T-cell (primary cell): ENCODE results near the gene INPP4B. TPM values are rescaled to one million over a fixed set of nuclear protein-coding genes. Genes with fewer than 3 reads are reported as not detected.

Experiments
- ATAC-seq, 4 experiments: fragments of 200-7000 bp in 3 of 4; fragments of 150-1000 bp in 1 of 4; cut with Tn5 transposase; replicated peaks in 1 of 4; 1 replicate in 3 of 4; 2 replicates in 1 of 4; pipeline ENCODE4 v1.10.0; 2021; ENCODE audit warnings: moderate library complexity in 3 of 4, mild to moderate bottlenecking in 2 of 4, moderate number of reproducible peaks in 1 of 4
- CTCF ChIA-PET, 2 donors: fragments of 300-600 bp; sonication (Branson Sonifier 250); formaldehyde crosslinking; loops; one replicate each; lab custom pipeline; 2022; ENCODE audit warnings: antibody characterized with exemption in 2 of 2; lab: Charles Lee
- POLR2A ChIA-PET, 2 donors: fragments of 300-600 bp; sonication (Branson Sonifier 250); formaldehyde crosslinking; loops; one replicate each; lab custom pipeline; 2022; ENCODE audit warnings: antibody characterized with exemption in 2 of 2; lab: Charles Lee
- DNase-seq, 35 experiments: peaks; one replicate each; pipeline versions ENCODE4 v3.0.0 to v3.0.0-alpha.2; 2013 to 2023
- H3K27ac ChIP-seq: one replicate; pipeline ENCODE4 v1.5.1; 2013; ENCODE audit warnings: low read length
- H3K27me3 ChIP-seq, 2 experiments: replicated peaks in 1 of 2; 1 replicate in 1 of 2; 2 replicates in 1 of 2; pipeline versions ENCODE4 v1.6.1 to v1.7.0; 2013; ENCODE audit warnings: low read length in 1 of 2, mixed read lengths in 1 of 2; ENCODE audit not compliant: control insufficient read depth in 2 of 2, insufficient read depth in 2 of 2; ENCODE audit errors: extremely low read depth in 1 of 2
- H3K36me3 ChIP-seq, 2 donors: 1 replicate in 1 of 2; 2 replicates in 1 of 2; pipeline versions ENCODE4 v1.6.1 to v1.7.0; 2013; ENCODE audit warnings: low read length in 1 of 2; ENCODE audit not compliant: control insufficient read depth in 2 of 2, insufficient read depth in 1 of 2; ENCODE audit errors: extremely low read depth in 1 of 2
- H3K4me1 ChIP-seq, 2 experiments: 1 replicate in 1 of 2; 2 replicates in 1 of 2; pipeline versions ENCODE4 v1.6.1 to v1.7.0; 2013; ENCODE audit warnings: low read length in 2 of 2, mixed read lengths in 1 of 2; ENCODE audit not compliant: insufficient read depth in 2 of 2, control insufficient read depth in 1 of 2; ENCODE audit errors: extremely low read depth in 1 of 2
- H3K4me3 ChIP-seq, 2 donors: 1 replicate in 1 of 2; 2 replicates in 1 of 2; pipeline versions ENCODE4 v1.5.1 to v1.7.0; 2013; ENCODE audit warnings: mild to moderate bottlenecking in 2 of 2, low read length in 1 of 2, moderate library complexity in 1 of 2; ENCODE audit not compliant: control insufficient read depth in 1 of 2; ENCODE audit errors: extremely low read depth in 1 of 2
- H3K9me3 ChIP-seq: 2 replicates; pipeline ENCODE4 v1.7.0; 2013
- H3K27ac Mint-ChIP-seq, 2 donors: one replicate each; pipeline ENCODE4 v1.8.0; 2020 to 2021; ENCODE audit warnings: mild to moderate bottlenecking in 2 of 2, mixed read lengths in 2 of 2
- H3K27me3 Mint-ChIP-seq, 2 donors: one replicate each; pipeline ENCODE4 v1.8.0; 2021 to 2022; ENCODE audit warnings: mixed read lengths in 2 of 2
- H3K36me3 Mint-ChIP-seq: one replicate; pipeline ENCODE4 v1.8.0; 2021; ENCODE audit warnings: mixed read lengths
- H3K4me1 Mint-ChIP-seq, 3 donors: one replicate each; pipeline ENCODE4 v1.8.0; 2020 to 2022; ENCODE audit warnings: mixed read lengths in 3 of 3, mild to moderate bottlenecking in 1 of 3
- H3K4me3 Mint-ChIP-seq, 3 donors: one replicate each; pipeline ENCODE4 v1.8.0; 2020 to 2022; ENCODE audit warnings: mild to moderate bottlenecking in 3 of 3, mixed read lengths in 3 of 3, moderate library complexity in 3 of 3
- H3K9me3 Mint-ChIP-seq, 3 donors: one replicate each; pipeline ENCODE4 v1.8.0; 2020 to 2022; ENCODE audit warnings: mixed read lengths in 3 of 3
- WGBS: methylation state at CpG from one replicate; pipeline ENCODE4 v1.1.5; 2013; ENCODE audit warnings: missing lambda C conversion rate; ENCODE audit not compliant: insufficient coverage; 5-methylcytosine and 5-hydroxymethylcytosine counted together
- total RNA-seq, 35 experiments: library from RNA in 6 of 35; stranded (reverse) in 6 of 35; fragments of 120-200 nt in 1 of 35; gene quantifications; one replicate each; pipeline versions ENCODE4 v1.2.1 to v1.2.4 and lab custom pipeline; 2013 to 2026

Gene INPP4B
- total RNA-seq, 5 donors from 2014 or later (not counting 1 experiment from before 2014, with no cell fraction given) = 47.4 to 99.7 (median 71.3) TPM

- CTCF ChIA-PET = interaction anchor here in 1 of 2 donors (1.1 kb wide), 1 partner anchor 427 kb away, joined by 4 read pairs; no protein-coding TSS in a partner anchor
- no peaks in the 10 kb centered on the region for H3K9me3 ChIP-seq
- Mint-ChIP-seq H3K36me3 (peaks cover 5% of the 10 kb centered on the region), H3K27ac (peak overlapping the region; percentile 92), H3K4me3 (peak overlapping the region; percentile 64 to 65 (median 64)), H3K9me3 (no peaks in the 10 kb centered on the region), H3K27me3 (no peaks in the 10 kb centered on the region), H3K4me1 (peaks cover 72 to 78% (median 72%) of the 10 kb centered on the region in 3 donors)
- DNase-seq (no peak), ATAC-seq (peak; percentile 24 to 47 (median 34))
- POLR2A ChIA-PET = interaction anchor here in 1 of 2 donors (0.6 kb wide), 2 partner anchors 45 to 254 kb away, joined by 4 to 9 read pairs; no protein-coding TSS in a partner anchor
- H3K27ac ChIP-seq = peak overlapping the region; percentile 1
- peaks cover 8 to 10% of the 10 kb centered on the region in 2 experiments for H3K4me1 ChIP-seq
- no peaks in the 10 kb centered on the region for H3K27me3 ChIP-seq
- H3K36me3 ChIP-seq = no peaks in the 10 kb centered on the region
- WGBS = 71% methylated on average over 2 of the region's 9 CpGs
- H3K4me3 ChIP-seq = no peak overlapping the region
These were observed 289.4 kb downstream of the INPP4B start for GRCh38 chr4:142556570-142557238.

DNA sequence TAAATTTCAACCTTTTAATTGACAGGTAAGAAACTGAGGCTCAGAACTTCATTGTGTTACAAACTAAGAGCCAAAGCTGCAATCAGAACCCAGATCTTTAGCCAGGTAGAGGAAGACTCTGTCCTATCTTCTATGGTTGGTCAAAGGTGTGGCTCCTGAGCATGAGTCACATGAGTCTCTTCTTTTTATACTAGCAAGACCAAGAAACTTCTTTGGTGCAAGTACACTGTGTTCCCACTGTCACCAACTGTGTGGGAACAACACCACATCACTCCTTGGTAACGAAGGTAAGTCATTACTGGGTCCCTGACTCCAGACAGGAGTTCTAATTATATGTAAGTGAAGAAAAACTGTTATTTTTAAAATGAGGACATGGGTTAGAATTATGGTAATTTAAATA is 290.1 kb downstream of the INPP4B start:
- POLR2A ChIA-PET = no interaction called here
- no peaks in the 10 kb centered on the region for H3K27me3 Mint-ChIP-seq
- H3K4me1 Mint-ChIP-seq = peaks cover 77 to 84% (median 78%) of the 10 kb centered on the region in 3 donors
- CTCF ChIA-PET = interaction anchor here (0.6 to 1.1 kb wide), 2 partner anchors 205 to 426 kb away, joined by 4 read pairs; no protein-coding TSS in a partner anchor
- H3K27me3 ChIP-seq = no peaks in the 10 kb centered on the region
- H3K27ac ChIP-seq = no peak overlapping the region
- H3K4me1 ChIP-seq = peaks cover 8 to 10% of the 10 kb centered on the region in 2 experiments
- peak overlapping the region; percentile 64 to 65 (median 64) for H3K4me3 Mint-ChIP-seq
- H3K9me3 Mint-ChIP-seq = no peaks in the 10 kb centered on the region
- H3K27ac Mint-ChIP-seq = peak overlapping the region; percentile 92
- no peaks in the 10 kb centered on the region for H3K9me3 ChIP-seq
- whole genome bisulfite sequencing = no CpG with 5 or more reads among the region's 1 CpG
- no peak for ATAC-seq
- DNase-seq = no peak
- no peaks in the 10 kb centered on the region for H3K36me3 ChIP-seq
- H3K36me3 Mint-ChIP-seq = peaks cover 5% of the 10 kb centered on the region
- H3K4me3 ChIP-seq = no peak overlapping the region

- peak overlapping the region; percentile 23 to 85 for H3K27ac Mint-ChIP-seq
These were observed 291.7 kb downstream of the INPP4B start for GRCh38 chr4:142554412-142554811.

GRCh38 chr4:142551517-142552305 is 294.4 kb downstream of the INPP4B start:
- H3K36me3 Mint-ChIP-seq = peaks cover 3% of the 10 kb centered on the region
- H3K4me3 ChIP-seq = no peak overlapping the region
- WGBS = 94% methylated on average over 2 of the region's 6 CpGs
- no peaks in the 10 kb centered on the region for H3K27me3 ChIP-seq
- no peaks in the 10 kb centered on the region for H3K27me3 Mint-ChIP-seq
- H3K4me1 ChIP-seq = peaks cover 3 to 4% of the 10 kb centered on the region in 2 experiments
- no peak overlapping the region for H3K27ac ChIP-seq
- H3K36me3 ChIP-seq = no peaks in the 10 kb centered on the region
- ChIA-PET POLR2A (no interaction called here), CTCF (interaction anchor here in 1 of 2 donors (0.7 kb wide), 1 partner anchor 19 kb away, joined by 3 read pairs; no protein-coding TSS in a partner anchor)
- DNase-seq (no peak), ATAC-seq (no peak)
- H3K9me3 Mint-ChIP-seq = no peaks in the 10 kb centered on the region
- H3K27ac Mint-ChIP-seq = peak overlapping the region; percentile 34 to 92
- H3K4me1 Mint-ChIP-seq = peaks cover 68 to 72% (median 70%) of the 10 kb centered on the region in 3 donors
- H3K4me3 Mint-ChIP-seq = no peak overlapping the region
- no peaks in the 10 kb centered on the region for H3K9me3 ChIP-seq

More at GRCh38 chr4:142554412-142554811, 291.7 kb downstream of the INPP4B start:
- WGBS = no CpG with 5 or more reads among the region's 1 CpG
- H3K36me3 Mint-ChIP-seq = peaks cover 5% of the 10 kb centered on the region
- H3K4me3 Mint-ChIP-seq = no peak overlapping the region
- H3K36me3 ChIP-seq = no peaks in the 10 kb centered on the region
- H3K9me3 Mint-ChIP-seq = no peaks in the 10 kb centered on the region
- peaks cover 82 to 87% (median 87%) of the 10 kb centered on the region in 3 donors for H3K4me1 Mint-ChIP-seq
- ChIA-PET CTCF (interaction anchor here in 1 of 2 donors (0.6 to 1.0 kb wide), 3 partner anchors 11 to 231 kb away, joined by 3 to 4 read pairs (median 3); no protein-coding TSS in a partner anchor), POLR2A (interaction anchor here in 1 of 2 donors (0.9 kb wide), 1 partner anchor 20 kb away, joined by 4 read pairs; no protein-coding TSS in a partner anchor)
- H3K4me1 ChIP-seq = peaks cover 8 to 10% of the 10 kb centered on the region in 2 experiments
- no peak overlapping the region for H3K27ac ChIP-seq
- no peak for DNase-seq
- no peaks in the 10 kb centered on the region for H3K9me3 ChIP-seq
- no peak for ATAC-seq
- H3K4me3 ChIP-seq = no peak overlapping the region
- H3K27me3 Mint-ChIP-seq = no peaks in the 10 kb centered on the region
- H3K27me3 ChIP-seq = no peaks in the 10 kb centered on the region

DNA sequence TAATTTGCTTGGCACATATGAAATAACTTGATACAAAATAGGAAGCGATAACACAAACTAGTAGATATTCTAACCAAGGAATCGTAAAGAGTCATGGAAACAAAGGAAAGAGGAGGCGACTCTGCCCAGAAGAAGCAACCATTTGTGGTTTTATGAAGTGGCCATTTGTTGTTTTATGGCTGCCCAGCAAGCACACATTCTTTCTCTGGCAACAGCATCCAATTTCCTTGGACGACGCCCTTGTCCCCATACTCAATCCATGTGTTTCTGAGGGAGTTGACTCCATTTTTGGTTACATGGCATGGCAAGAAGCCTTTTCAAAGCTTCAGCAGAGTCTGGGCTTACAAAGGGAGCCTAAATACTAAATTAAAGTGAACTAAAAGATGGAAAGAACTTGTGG is 295.1 kb downstream of the INPP4B start:
- ATAC-seq = no peak
- peaks cover 61 to 65% (median 62%) of the 10 kb centered on the region in 3 donors for H3K4me1 Mint-ChIP-seq
- Histone ChIP-seq H3K4me3 (no peak overlapping the region), H3K36me3 (no peaks in the 10 kb centered on the region), H3K9me3 (no peaks in the 10 kb centered on the region), H3K27me3 (no peaks in the 10 kb centered on the region), H3K27ac (no peak overlapping the region), H3K4me1 (no peaks in the 10 kb centered on the region)
- H3K36me3 Mint-ChIP-seq = peaks cover 3% of the 10 kb centered on the region
- H3K4me3 Mint-ChIP-seq = no peak overlapping the region
- H3K27me3 Mint-ChIP-seq = no peaks in the 10 kb centered on the region
- peak overlapping the region; percentile 34 to 92 for H3K27ac Mint-ChIP-seq
- DNase-seq = no peak
- H3K9me3 Mint-ChIP-seq = peaks cover 0 to 3% (median 0%) of the 10 kb centered on the region in 3 donors
- no CpG with 5 or more reads among the region's 5 CpGs for WGBS
- ChIA-PET CTCF (no interaction called here), POLR2A (no interaction called here)
